Measurements from ENCODE around the gene GXYLT2. TPM values are rescaled to one million over a fixed set of nuclear protein-coding genes. Genes with fewer than 3 reads are reported as not detected.

Gene GXYLT2, protein sequence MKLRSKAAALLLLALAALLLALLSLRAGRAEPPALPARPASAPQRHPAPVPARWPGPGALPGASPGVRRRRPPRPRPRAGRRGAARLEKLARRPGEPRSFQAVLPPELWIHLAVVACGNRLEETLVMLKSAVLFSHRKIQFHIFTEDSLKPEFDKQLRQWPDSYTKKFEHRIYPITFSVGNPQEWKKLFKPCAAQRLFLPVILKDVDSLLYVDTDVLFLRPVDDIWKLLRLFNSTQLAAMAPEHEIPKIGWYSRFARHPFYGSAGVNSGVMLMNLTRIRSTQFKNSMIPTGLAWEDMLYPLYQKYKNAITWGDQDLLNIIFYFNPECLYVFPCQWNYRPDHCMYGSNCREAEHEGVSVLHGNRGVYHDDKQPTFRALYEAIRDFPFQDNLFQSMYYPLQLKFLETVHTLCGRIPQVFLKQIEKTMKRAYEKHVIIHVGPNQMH
- polyA plus RNA-seq (ENCODE audit: insufficient read length in 4 of 4): 10 to 100 TPM; 11.8 to 15.2 (median 13.0) TPM

- no peak for DNase-seq (ENCODE audit: low read depth in 4 of 4, low spot score in 3 of 4)
These were observed at the start of gene GXYLT2 for GRCh38 chr3:72887705-72888545. Gene GXYLT2 (plus strand): TSS chr3:72888046. CDS start chr3:72888234, 188 bp downstream.

- DNase-seq (ENCODE audit: low read depth in 4 of 4, low spot score in 3 of 4): no peak
These were observed 48.8 kb upstream of the GXYLT2 start for GRCh38 chr3:72839057-72839456.

GRCh38 chr3:72844436-72844993, 43.3 kb upstream of the GXYLT2 start:
- no peak for DNase-seq (ENCODE audit: low read depth in 4 of 4, low spot score in 3 of 4)

- DNase-seq (ENCODE audit: low read depth in 4 of 4, low spot score in 3 of 4): no peak
These were observed 41.7 kb upstream of the GXYLT2 start for GRCh38 chr3:72846166-72846565.

GRCh38 chr3:72847282-72847681, 40.6 kb upstream of the GXYLT2 start:
- DNase-seq (ENCODE audit: low read depth in 4 of 4, low spot score in 3 of 4): no peak

DNA sequence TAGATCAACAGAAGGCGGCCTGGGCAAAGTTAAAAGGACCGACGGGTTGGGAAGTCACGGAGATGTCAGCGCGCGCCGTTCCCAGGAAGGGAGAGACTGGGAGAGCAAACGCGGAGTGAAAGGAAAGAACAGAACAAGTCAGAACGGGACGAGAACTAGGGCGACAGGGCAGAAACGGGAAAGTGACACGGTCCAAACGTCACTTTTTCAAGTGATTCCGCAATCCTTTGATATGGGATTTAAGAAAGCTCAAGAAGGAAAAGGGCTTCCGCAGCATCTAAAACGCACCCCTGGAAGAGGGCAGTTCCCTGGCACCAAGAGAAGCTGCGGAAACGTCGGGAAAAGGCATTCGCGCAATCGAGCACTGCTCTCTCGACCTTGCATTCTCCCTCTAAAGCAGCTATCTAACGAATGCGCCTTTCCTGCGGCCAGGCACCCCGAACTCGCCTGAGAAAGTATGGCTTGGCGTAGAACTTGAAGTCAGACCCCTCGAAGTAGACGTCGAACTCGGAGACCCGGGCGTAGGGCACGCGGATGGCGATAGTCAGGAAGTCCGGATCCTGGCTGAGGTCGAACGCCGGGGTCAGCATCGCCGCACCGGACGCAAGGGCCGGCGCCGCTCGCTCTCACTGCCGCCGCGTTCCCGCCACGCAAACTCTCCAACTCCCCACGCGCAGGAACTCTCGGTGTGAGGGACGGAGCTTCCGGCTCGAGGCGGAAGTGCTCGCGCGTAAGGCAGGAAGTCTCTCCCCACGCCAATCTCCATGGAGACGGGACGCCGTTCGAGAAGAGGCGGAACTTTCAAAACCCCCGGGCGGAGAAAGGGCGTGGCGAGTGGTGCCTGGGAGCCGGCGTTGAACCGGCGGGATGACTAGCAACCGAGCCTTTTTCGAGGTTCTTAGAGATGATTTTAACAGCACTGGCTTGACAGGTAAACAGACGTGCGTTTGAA, 39.8 kb upstream of the GXYLT2 start, which contains the start of gene SHQ1:
TSS of gene SHQ1 (minus strand) at position 695 of the 952 bp plus-strand sequence. CDS start at position 590, 105 bp downstream.
- DNase-seq (ENCODE audit: low read depth in 4 of 4, low spot score in 3 of 4): peak; percentile 87 to 94 (median 93)

DNA sequence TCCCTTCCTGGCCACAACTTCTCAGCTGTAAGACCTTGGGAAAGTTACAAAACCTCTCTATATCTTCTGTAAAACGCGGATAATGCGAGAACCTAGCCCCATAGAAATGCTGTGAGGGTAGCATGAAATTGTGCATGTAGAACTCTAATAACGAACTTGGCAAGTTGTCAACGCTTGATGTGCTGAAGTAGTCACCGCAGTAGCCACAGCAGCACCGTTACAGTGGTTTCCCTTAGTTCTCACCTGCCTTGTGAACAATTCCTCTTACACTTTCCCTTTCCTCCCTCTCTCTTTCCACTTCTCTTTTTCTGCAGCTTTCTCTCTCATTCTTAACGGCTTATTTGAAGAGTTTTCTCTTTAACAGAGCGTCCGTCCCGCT, 39.2 kb upstream of the GXYLT2 start:
- DNase-seq (ENCODE audit: low read depth in 4 of 4, low spot score in 3 of 4): no peak

GRCh38 chr3:72855001-72855400, 32.8 kb upstream of the GXYLT2 start:
- no peak for DNase-seq (ENCODE audit: low read depth in 4 of 4, low spot score in 3 of 4)

- DNase-seq (ENCODE audit: low read depth in 4 of 4, low spot score in 3 of 4): no peak
These were observed 27.8 kb upstream of the GXYLT2 start for GRCh38 chr3:72860053-72860452.

- DNase-seq (ENCODE audit: low read depth in 4 of 4, low spot score in 3 of 4): no peak
These were observed 27.0 kb upstream of the GXYLT2 start for GRCh38 chr3:72860846-72861245.

DNA sequence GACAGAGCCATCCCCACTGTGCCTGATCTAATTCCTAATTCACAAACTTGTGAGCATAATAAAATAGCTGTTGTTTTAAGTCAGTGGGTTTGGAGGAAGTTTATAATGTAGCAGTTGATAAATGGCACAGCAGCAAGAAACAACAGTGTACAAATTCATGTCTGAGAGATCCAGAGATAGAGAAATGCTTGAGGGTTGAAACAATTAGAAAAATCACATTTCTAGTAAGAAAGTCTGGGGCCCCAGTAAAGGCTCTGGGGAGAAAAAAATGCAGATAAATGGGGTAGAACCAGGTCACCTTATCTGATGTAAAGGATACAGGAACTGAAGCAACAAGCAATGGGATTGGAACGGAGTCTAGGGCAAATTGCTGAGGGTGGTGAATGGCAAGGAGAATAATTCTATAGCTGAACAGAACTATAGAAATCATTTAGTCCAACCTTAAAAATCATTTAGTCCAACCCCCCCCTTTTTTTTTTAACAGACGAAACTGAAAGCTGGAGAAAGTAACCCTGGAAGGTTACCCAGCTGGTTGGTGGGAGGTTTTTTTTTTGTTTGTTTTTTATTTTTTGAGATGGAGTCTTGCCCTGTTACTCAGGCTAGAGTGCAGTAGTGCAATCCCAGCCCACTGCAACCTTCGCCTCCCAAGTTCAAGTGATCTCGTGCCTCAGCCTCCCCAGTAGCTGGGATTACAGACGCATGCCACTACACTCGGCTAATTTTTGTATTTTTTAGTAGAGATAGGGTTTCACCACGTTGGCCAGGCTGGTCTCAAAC, 25.3 kb upstream of the GXYLT2 start:
- no peak for DNase-seq (ENCODE audit: low read depth in 4 of 4, low spot score in 3 of 4)

DNA sequence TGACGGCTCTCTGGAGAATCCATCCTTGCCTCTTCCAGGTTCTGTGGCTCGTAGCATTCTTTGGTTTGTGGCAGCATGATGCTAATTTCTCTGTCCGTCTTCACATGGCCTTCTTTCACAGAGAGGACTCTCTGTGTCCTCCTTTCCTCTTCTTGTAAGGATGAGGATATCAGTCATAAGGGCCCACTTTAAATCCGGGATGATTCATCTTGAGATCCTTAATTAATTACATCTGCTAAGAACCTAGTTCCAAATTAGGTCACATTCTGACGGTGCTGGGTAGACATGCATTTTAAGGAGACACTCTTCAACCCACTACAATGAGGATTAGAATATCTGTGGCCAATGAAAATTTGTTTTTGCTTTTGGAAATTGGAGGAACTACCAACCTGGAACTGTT, 15.7 kb upstream of the GXYLT2 start:
- DNase-seq (ENCODE audit: low read depth in 4 of 4, low spot score in 3 of 4): no peak

DNA sequence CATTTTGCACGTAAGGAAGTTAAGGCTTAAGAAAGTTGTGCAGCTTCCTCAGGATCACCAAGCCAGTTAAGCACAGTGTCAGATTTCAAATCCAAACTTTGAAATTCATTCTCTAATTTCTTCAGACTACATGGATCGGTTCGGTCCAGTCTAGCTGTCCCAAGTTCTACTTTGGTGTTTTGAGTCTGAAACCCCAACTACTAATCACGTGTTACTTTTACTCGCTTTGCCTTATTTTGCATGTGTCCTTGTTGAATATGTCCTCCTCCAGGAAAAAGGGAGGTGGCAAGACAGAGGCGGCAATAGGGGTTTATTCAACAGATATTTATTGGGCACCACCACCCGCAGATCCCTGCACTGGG, 522 bp upstream of the GXYLT2 start:
- no peak for DNase-seq (ENCODE audit: low read depth in 4 of 4, low spot score in 3 of 4)

GRCh38 chr3:72888546-72889309, 882 bp downstream of the GXYLT2 start:
- no peak for DNase-seq (ENCODE audit: low read depth in 4 of 4, low spot score in 3 of 4)

GRCh38 chr3:72889310-72890165, 1.7 kb downstream of the GXYLT2 start:
- no peak for DNase-seq (ENCODE audit: low read depth in 4 of 4, low spot score in 3 of 4)

GRCh38 chr3:72890166-72890925, 2.5 kb downstream of the GXYLT2 start:
- no peak for DNase-seq (ENCODE audit: low read depth in 4 of 4, low spot score in 3 of 4)

Measured in right renal pelvis (tissue), 4 donors.